Chondrocyte (in vitro differentiated cells): ENCODE measurements around the gene ALG9. TPM values are rescaled to one million over a fixed set of nuclear protein-coding genes. Genes with fewer than 3 reads are reported as not detected.
A peak's percentile ranks its signal among the peaks of the same experiment; 100 is the strongest.

Source experiments
- DNase-seq: peaks from one replicate; pipeline ENCODE4 v3.0.0; 2021; ENCODE audit warnings: mixed read lengths, low spot score
- H3K27ac Mint-ChIP-seq: one replicate; pipeline ENCODE4 v1.8.0; 2021; ENCODE audit warnings: mild to moderate bottlenecking, moderate library complexity, mixed read lengths; ENCODE audit not compliant: unreplicated experiment
- H3K27me3 Mint-ChIP-seq: 2 replicates; pipeline ENCODE4 v1.8.0; 2021; ENCODE audit warnings: low read depth, mixed read lengths
- H3K36me3 Mint-ChIP-seq: 2 replicates; pipeline ENCODE4 v1.8.0; 2021; ENCODE audit warnings: low read depth, mixed read lengths
- H3K4me1 Mint-ChIP-seq: 2 replicates; pipeline ENCODE4 v1.8.0; 2021; ENCODE audit warnings: low read depth, mild to moderate bottlenecking, mixed read lengths
- H3K4me3 Mint-ChIP-seq: one replicate; pipeline ENCODE4 v1.8.0; 2021; ENCODE audit warnings: mild to moderate bottlenecking, moderate library complexity, mixed read lengths; ENCODE audit not compliant: unreplicated experiment
- H3K9me3 Mint-ChIP-seq: 2 replicates; pipeline ENCODE4 v1.8.0; 2021; ENCODE audit warnings: low read depth, mixed read lengths
- CTCF ChIP-seq: fragments of 200-600 bp; sonication (generic); IDR thresholded peaks from 2 replicates; pipeline ENCODE4 v1.5.0; 2021; ENCODE audit warnings: antibody characterized with exemption, mild to moderate bottlenecking, moderate library complexity
- total RNA-seq: library from RNA; stranded (reverse); gene quantifications from 3 replicates; pipeline ENCODE4 v1.2.1, GENCODE V29; 2021

Gene ALG9
- total RNA-seq, 1 donor from 2014 or later: 29.8 TPM

GRCh38 chr11:111765320-111765983 is 105.9 kb downstream of the ALG9 start:
- Mint-ChIP-seq H3K27me3 (no peaks in the 10 kb centered on the region), H3K36me3 (peaks cover 11% of the 10 kb centered on the region), H3K9me3 (no peaks in the 10 kb centered on the region), H3K4me1 (peaks cover 34% of the 10 kb centered on the region), H3K27ac (peak overlapping the region; percentile 97), H3K4me3 (peak overlapping the region; percentile 99)
- DNase-seq: no peak
- TF ChIP-seq CTCF: no peak

GRCh38 chr11:111764621-111765020 is 106.8 kb downstream of the ALG9 start:
- Mint-ChIP-seq H3K9me3 (no peaks in the 10 kb centered on the region), H3K4me3 (peak overlapping the region; percentile 99), H3K27ac (no peak overlapping the region), H3K36me3 (peaks cover 14% of the 10 kb centered on the region), H3K27me3 (no peaks in the 10 kb centered on the region), H3K4me1 (peaks cover 37% of the 10 kb centered on the region)
- DNase-seq: no peak
- TF ChIP-seq CTCF: no peak

GRCh38 chr11:111762981-111763643 is 108.3 kb downstream of the ALG9 start:
- H3K4me3 Mint-ChIP-seq: no peak overlapping the region

GRCh38 chr11:111762526-111762925 is 108.9 kb downstream of the ALG9 start:
- no peak for TF ChIP-seq CTCF
- no peak overlapping the region for H3K4me3 Mint-ChIP-seq
- DNase-seq: no peak
- H3K27me3 Mint-ChIP-seq: no peaks in the 10 kb centered on the region
- H3K4me1 Mint-ChIP-seq: peaks cover 45% of the 10 kb centered on the region
- peaks cover 24% of the 10 kb centered on the region for H3K36me3 Mint-ChIP-seq
- H3K27ac Mint-ChIP-seq: no peak overlapping the region
- H3K9me3 Mint-ChIP-seq: no peaks in the 10 kb centered on the region

More at GRCh38 chr11:111762981-111763643, 108.3 kb downstream of the ALG9 start:
- Mint-ChIP-seq H3K27ac (no peak overlapping the region), H3K36me3 (peaks cover 21% of the 10 kb centered on the region), H3K9me3 (no peaks in the 10 kb centered on the region), H3K27me3 (no peaks in the 10 kb centered on the region), H3K4me1 (peaks cover 45% of the 10 kb centered on the region)
- TF ChIP-seq CTCF: peak; percentile 55
- DNase-seq: no peak

- Mint-ChIP-seq H3K27me3 (no peaks in the 10 kb centered on the region), H3K4me3 (no peak overlapping the region), H3K4me1 (peaks cover 35% of the 10 kb centered on the region), H3K9me3 (no peaks in the 10 kb centered on the region), H3K36me3 (peaks cover 27% of the 10 kb centered on the region), H3K27ac (no peak overlapping the region)
- no peak for TF ChIP-seq CTCF
- no peak for DNase-seq
Observed at GRCh38 chr11:111761036-111761435, 110.3 kb downstream of the ALG9 start.
